T-cell (primary cell): ENCODE data around the gene RERE. TPM values are rescaled to one million over a fixed set of nuclear protein-coding genes. Genes with fewer than 3 reads are reported as not detected.

Source experiments
- ATAC-seq, 4 experiments: fragments of 200-7000 bp in 3 of 4; fragments of 150-1000 bp in 1 of 4; cut with Tn5 transposase; replicated peaks in 1 of 4; 1 replicate in 3 of 4; 2 replicates in 1 of 4; pipeline ENCODE4 v1.10.0; 2021; ENCODE audit warnings: moderate library complexity in 3 of 4, mild to moderate bottlenecking in 2 of 4, moderate number of reproducible peaks in 1 of 4
- CTCF ChIA-PET, 2 donors: fragments of 300-600 bp; sonication (Branson Sonifier 250); formaldehyde crosslinking; loops; one replicate each; lab custom pipeline; 2022; ENCODE audit warnings: antibody characterized with exemption in 2 of 2; lab: Charles Lee
- POLR2A ChIA-PET, 2 donors: fragments of 300-600 bp; sonication (Branson Sonifier 250); formaldehyde crosslinking; loops; one replicate each; lab custom pipeline; 2022; ENCODE audit warnings: antibody characterized with exemption in 2 of 2; lab: Charles Lee
- DNase-seq, 35 experiments: peaks; one replicate each; pipeline versions ENCODE4 v3.0.0 to v3.0.0-alpha.2; 2013 to 2023
- H3K27ac ChIP-seq: one replicate; pipeline ENCODE4 v1.5.1; 2013; ENCODE audit warnings: low read length
- H3K27me3 ChIP-seq, 2 experiments: replicated peaks in 1 of 2; 1 replicate in 1 of 2; 2 replicates in 1 of 2; pipeline versions ENCODE4 v1.6.1 to v1.7.0; 2013; ENCODE audit warnings: low read length in 1 of 2, mixed read lengths in 1 of 2; ENCODE audit not compliant: control insufficient read depth in 2 of 2, insufficient read depth in 2 of 2; ENCODE audit errors: extremely low read depth in 1 of 2
- H3K36me3 ChIP-seq, 2 donors: 1 replicate in 1 of 2; 2 replicates in 1 of 2; pipeline versions ENCODE4 v1.6.1 to v1.7.0; 2013; ENCODE audit warnings: low read length in 1 of 2; ENCODE audit not compliant: control insufficient read depth in 2 of 2, insufficient read depth in 1 of 2; ENCODE audit errors: extremely low read depth in 1 of 2
- H3K4me1 ChIP-seq, 2 experiments: 1 replicate in 1 of 2; 2 replicates in 1 of 2; pipeline versions ENCODE4 v1.6.1 to v1.7.0; 2013; ENCODE audit warnings: low read length in 2 of 2, mixed read lengths in 1 of 2; ENCODE audit not compliant: insufficient read depth in 2 of 2, control insufficient read depth in 1 of 2; ENCODE audit errors: extremely low read depth in 1 of 2
- H3K4me3 ChIP-seq, 2 donors: 1 replicate in 1 of 2; 2 replicates in 1 of 2; pipeline versions ENCODE4 v1.5.1 to v1.7.0; 2013; ENCODE audit warnings: mild to moderate bottlenecking in 2 of 2, low read length in 1 of 2, moderate library complexity in 1 of 2; ENCODE audit not compliant: control insufficient read depth in 1 of 2; ENCODE audit errors: extremely low read depth in 1 of 2
- H3K9me3 ChIP-seq: 2 replicates; pipeline ENCODE4 v1.7.0; 2013
- H3K27ac Mint-ChIP-seq, 2 donors: one replicate each; pipeline ENCODE4 v1.8.0; 2020 to 2021; ENCODE audit warnings: mild to moderate bottlenecking in 2 of 2, mixed read lengths in 2 of 2
- H3K27me3 Mint-ChIP-seq, 2 donors: one replicate each; pipeline ENCODE4 v1.8.0; 2021 to 2022; ENCODE audit warnings: mixed read lengths in 2 of 2
- H3K36me3 Mint-ChIP-seq: one replicate; pipeline ENCODE4 v1.8.0; 2021; ENCODE audit warnings: mixed read lengths
- H3K4me1 Mint-ChIP-seq, 3 donors: one replicate each; pipeline ENCODE4 v1.8.0; 2020 to 2022; ENCODE audit warnings: mixed read lengths in 3 of 3, mild to moderate bottlenecking in 1 of 3
- H3K4me3 Mint-ChIP-seq, 3 donors: one replicate each; pipeline ENCODE4 v1.8.0; 2020 to 2022; ENCODE audit warnings: mild to moderate bottlenecking in 3 of 3, mixed read lengths in 3 of 3, moderate library complexity in 3 of 3
- H3K9me3 Mint-ChIP-seq, 3 donors: one replicate each; pipeline ENCODE4 v1.8.0; 2020 to 2022; ENCODE audit warnings: mixed read lengths in 3 of 3
- WGBS: methylation state at CpG from one replicate; pipeline ENCODE4 v1.1.5; 2013; ENCODE audit warnings: missing lambda C conversion rate; ENCODE audit not compliant: insufficient coverage; 5-methylcytosine and 5-hydroxymethylcytosine counted together
- total RNA-seq, 35 experiments: library from RNA in 6 of 35; stranded (reverse) in 6 of 35; fragments of 120-200 nt in 1 of 35; gene quantifications; one replicate each; pipeline versions ENCODE4 v1.2.1 to v1.2.4 and lab custom pipeline; 2013 to 2026

RERE gene
- total RNA-seq, 5 donors from 2014 or later (not counting 1 experiment from before 2014, with no cell fraction given): 85.1 to 116 (median 103) TPM

DNA sequence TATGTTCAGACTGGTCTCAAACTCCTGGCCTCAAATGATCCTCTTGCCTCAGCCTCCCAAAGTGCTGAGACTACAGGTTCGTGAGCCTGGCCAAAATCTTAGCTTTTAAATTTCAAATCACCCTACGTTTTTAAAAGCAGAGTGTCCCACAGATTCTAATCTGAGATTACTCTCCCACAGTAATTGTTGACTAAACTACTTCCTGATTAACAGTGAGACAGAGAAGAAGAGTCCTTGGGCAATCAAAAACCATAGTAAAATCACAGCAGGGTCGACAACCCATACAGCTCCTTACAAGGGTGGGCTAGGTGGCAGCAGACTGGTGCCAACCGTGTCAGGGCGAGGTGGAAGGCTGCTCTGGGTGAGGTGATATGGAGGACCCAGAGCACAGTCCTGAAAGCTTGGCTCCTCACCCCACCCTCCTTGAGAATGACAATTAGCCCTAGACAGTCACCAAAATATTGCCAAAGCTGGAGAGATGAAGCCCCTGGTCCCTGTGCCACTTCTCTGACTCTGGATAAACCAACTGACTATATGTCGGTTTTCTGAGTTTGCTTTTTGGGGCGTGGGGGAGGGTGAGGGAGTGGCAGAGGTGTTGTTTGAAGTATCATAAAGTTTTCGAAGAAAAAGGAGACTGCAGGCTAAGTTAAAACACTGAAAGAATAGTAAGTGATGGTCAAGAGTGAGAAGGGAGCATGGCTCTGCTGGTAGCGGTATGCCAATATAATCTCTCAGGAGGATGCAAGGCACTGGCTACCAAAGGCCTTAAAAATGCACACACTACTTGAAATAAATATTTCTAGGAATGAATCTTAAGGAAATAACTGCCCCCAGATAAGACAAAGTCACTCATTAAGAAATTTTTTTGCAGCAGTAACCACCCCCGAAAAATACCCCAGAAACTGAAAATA lies 412.7 kb downstream of the RERE start:
- Mint-ChIP-seq H3K4me1 (peaks cover 25 to 57% (median 56%) of the 10 kb centered on the region in 3 donors), H3K36me3 (peaks cover 32% of the 10 kb centered on the region), H3K27ac (peak overlapping the region; percentile 55 to 66), H3K9me3 (no peaks in the 10 kb centered on the region), H3K27me3 (no peaks in the 10 kb centered on the region), H3K4me3 (no peak overlapping the region)
- ATAC-seq: no peak
- CTCF ChIA-PET: interaction anchor here in 1 of 2 donors (0.6 kb wide), 1 partner anchor 121 kb away, joined by 7 read pairs; no protein-coding TSS in a partner anchor
- DNase-seq: no peak
- POLR2A ChIA-PET: no interaction called here
- Histone ChIP-seq H3K36me3 (peaks cover 0 to 38% of the 10 kb centered on the region in 2 donors), H3K4me3 (no peak overlapping the region), H3K9me3 (no peaks in the 10 kb centered on the region), H3K27ac (no peak overlapping the region), H3K27me3 (no peaks in the 10 kb centered on the region), H3K4me1 (peaks cover 23 to 34% of the 10 kb centered on the region in 2 experiments)
- WGBS: 82% methylated on average over 4 of the region's 10 CpGs

DNA sequence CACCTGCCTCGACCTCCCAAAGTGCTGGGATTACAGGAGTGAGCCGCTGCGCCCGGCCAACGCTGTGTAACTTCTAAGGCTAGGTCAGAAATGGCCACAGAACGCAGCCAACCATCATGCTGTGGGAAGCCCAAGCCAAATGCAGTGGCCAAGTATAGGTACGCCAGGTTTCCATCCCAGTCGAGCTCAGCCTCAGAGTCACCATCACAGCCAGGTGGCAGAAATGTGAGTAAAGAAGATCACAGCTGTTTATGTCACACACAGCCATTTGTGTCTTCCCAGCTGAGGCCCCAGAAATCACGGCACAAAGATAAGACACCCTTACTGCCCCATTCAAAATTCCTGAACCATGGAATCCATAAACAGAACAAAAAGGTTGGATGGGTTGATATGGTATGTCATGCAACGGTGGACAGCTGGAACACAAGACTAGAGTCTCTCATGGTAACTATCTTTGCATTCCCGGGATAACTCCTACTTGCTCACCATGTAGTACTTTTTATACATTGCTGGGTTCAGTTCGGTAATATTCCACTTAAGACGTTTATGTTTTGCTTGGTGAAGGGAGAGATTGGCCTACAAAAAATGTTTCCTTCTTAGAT lies 415.2 kb downstream of the RERE start:
- H3K27me3 Mint-ChIP-seq: no peaks in the 10 kb centered on the region
- ATAC-seq (no peak), DNase-seq (no peak)
- H3K27me3 ChIP-seq: no peaks in the 10 kb centered on the region
- H3K27ac ChIP-seq: no peak overlapping the region
- H3K4me1 Mint-ChIP-seq: peaks cover 18 to 55% (median 52%) of the 10 kb centered on the region in 3 donors
- no peak overlapping the region for H3K4me3 Mint-ChIP-seq
- 100% methylated on average over 6 of the region's 13 CpGs for WGBS
- H3K9me3 Mint-ChIP-seq: no peaks in the 10 kb centered on the region
- peaks cover 13 to 16% of the 10 kb centered on the region in 2 experiments for H3K4me1 ChIP-seq
- POLR2A ChIA-PET: interaction anchor here in 1 of 2 donors (0.6 kb wide), 1 partner anchor 8 kb away, joined by 3 read pairs; no protein-coding TSS in a partner anchor
- peaks cover 41% of the 10 kb centered on the region for H3K36me3 Mint-ChIP-seq
- H3K9me3 ChIP-seq: no peaks in the 10 kb centered on the region
- CTCF ChIA-PET: no interaction called here
- peak overlapping the region in 1 of 2 donors; percentile 11 for H3K27ac Mint-ChIP-seq
- peaks cover 0 to 34% of the 10 kb centered on the region in 2 donors for H3K36me3 ChIP-seq
- H3K4me3 ChIP-seq: no peak overlapping the region

DNA sequence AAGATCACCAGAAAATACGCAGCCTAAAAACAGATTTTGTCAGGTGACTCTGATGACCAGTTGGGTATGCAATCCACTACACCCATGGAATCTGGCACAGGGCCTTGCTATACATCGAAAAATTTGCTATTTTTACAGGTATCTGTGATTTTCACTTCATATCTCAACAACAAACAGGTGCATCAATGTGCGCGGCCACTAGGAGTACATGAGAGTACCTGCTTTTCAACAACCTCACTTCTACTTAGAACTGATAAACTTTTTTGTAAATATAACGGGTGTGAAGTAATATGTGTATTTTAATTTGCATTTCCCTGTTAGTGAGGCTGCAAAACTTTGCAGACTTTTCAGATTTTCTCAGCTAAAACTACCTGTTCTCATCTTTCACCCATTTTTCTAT lies 418.8 kb downstream of the RERE start:
- peak overlapping the region; percentile 34 to 74 for H3K27ac Mint-ChIP-seq
- CTCF ChIA-PET: interaction anchor here in 1 of 2 donors (0.6 to 0.7 kb wide), 2 partner anchors 11 kb away, joined by 3 read pairs; no protein-coding TSS in a partner anchor

DNA sequence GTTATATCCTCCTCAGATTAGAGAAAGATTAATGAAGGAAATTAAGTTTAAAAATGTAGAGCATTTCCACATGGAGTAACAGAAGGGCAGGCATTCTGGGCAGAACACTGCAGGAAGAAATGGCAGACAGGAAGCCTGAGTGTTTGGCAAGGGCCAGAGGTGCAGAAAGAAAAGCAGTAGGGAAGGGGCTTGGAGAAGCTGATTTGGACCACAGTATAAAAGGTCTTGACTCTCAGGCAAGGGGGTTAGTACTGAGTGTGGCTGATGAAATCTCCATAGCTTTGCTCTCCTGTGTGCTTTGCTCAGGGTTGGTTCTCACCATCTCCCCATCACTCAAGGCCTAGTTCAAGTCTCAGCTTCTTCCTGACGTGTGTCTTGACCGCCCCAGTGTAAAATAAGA lies 419.4 kb downstream of the RERE start:
- WGBS: no CpG with 5 or more reads among the region's 2 CpGs
- Mint-ChIP-seq H3K27me3 (no peaks in the 10 kb centered on the region), H3K36me3 (peaks cover 29% of the 10 kb centered on the region), H3K4me3 (peak overlapping the region in 1 of 3 donors; percentile 84), H3K27ac (peak overlapping the region; percentile 74 to 79), H3K9me3 (no peaks in the 10 kb centered on the region), H3K4me1 (peaks cover 56 to 68% (median 64%) of the 10 kb centered on the region in 3 donors)
- ATAC-seq: no peak
- CTCF ChIA-PET: interaction anchor here in 1 of 2 donors (0.6 to 0.7 kb wide), 2 partner anchors 11 to 33 kb away, joined by 3 read pairs; no protein-coding TSS in a partner anchor
- DNase-seq: no peak
- Histone ChIP-seq H3K27me3 (no peaks in the 10 kb centered on the region), H3K4me1 (peaks cover 25 to 41% of the 10 kb centered on the region in 2 experiments), H3K27ac (peak overlapping the region; percentile 8), H3K36me3 (peaks cover 0 to 19% of the 10 kb centered on the region in 2 donors), H3K9me3 (no peaks in the 10 kb centered on the region), H3K4me3 (no peak overlapping the region)
- POLR2A ChIA-PET: interaction anchor here in 1 of 2 donors (0.6 to 1.7 kb wide), 2 partner anchors 11 to 86 kb away, joined by 4 read pairs; no protein-coding TSS in a partner anchor

More for the DNA sequence above, 418.8 kb downstream of the RERE start:
- H3K4me1 ChIP-seq: peaks cover 25 to 41% of the 10 kb centered on the region in 2 experiments
- H3K4me1 Mint-ChIP-seq: peaks cover 50 to 63% (median 59%) of the 10 kb centered on the region in 3 donors
- H3K9me3 Mint-ChIP-seq: no peaks in the 10 kb centered on the region
- no peaks in the 10 kb centered on the region for H3K9me3 ChIP-seq
- no peaks in the 10 kb centered on the region for H3K27me3 ChIP-seq
- peaks cover 0 to 17% of the 10 kb centered on the region in 2 donors for H3K36me3 ChIP-seq
- peaks cover 29% of the 10 kb centered on the region for H3K36me3 Mint-ChIP-seq
- H3K4me3 Mint-ChIP-seq: no peak overlapping the region
- peak in 7 of 35 experiments; percentile 18 to 33 (median 28) for DNase-seq
- no peak overlapping the region for H3K27ac ChIP-seq
- POLR2A ChIA-PET: interaction anchor here in 1 of 2 donors (0.6 kb wide), 1 partner anchor 45 kb away, joined by 5 read pairs; no protein-coding TSS in a partner anchor
- H3K4me3 ChIP-seq: no peak overlapping the region
- ATAC-seq: no peak
- no CpG with 5 or more reads among the region's 5 CpGs for WGBS
- no peaks in the 10 kb centered on the region for H3K27me3 Mint-ChIP-seq

- Histone ChIP-seq H3K4me3 (no peak overlapping the region), H3K36me3 (peaks cover 0 to 22% of the 10 kb centered on the region in 2 donors), H3K27me3 (no peaks in the 10 kb centered on the region), H3K9me3 (no peaks in the 10 kb centered on the region), H3K27ac (peak overlapping the region; percentile 8), H3K4me1 (peaks cover 27 to 42% of the 10 kb centered on the region in 2 experiments)
- Mint-ChIP-seq H3K27ac (peak overlapping the region; percentile 74 to 79), H3K4me3 (peak overlapping the region in 2 of 3 donors; percentile 0 to 84), H3K9me3 (no peaks in the 10 kb centered on the region), H3K4me1 (peaks cover 59 to 72% (median 69%) of the 10 kb centered on the region in 3 donors), H3K36me3 (peaks cover 30% of the 10 kb centered on the region), H3K27me3 (no peaks in the 10 kb centered on the region)
- DNase-seq (no peak), ATAC-seq (peak in 2 of 4 experiments; percentile 21 to 36)
- WGBS: 0% methylated on average over 2 of the region's 2 CpGs
- ChIA-PET POLR2A (interaction anchor here in 1 of 2 donors (0.6 to 1.7 kb wide), 2 partner anchors 11 to 86 kb away, joined by 4 read pairs; no protein-coding TSS in a partner anchor), CTCF (interaction anchor here in 1 of 2 donors (0.5 to 1.5 kb wide), 5 partner anchors 10 to 83 kb away, joined by 3 to 7 read pairs (median 4); no protein-coding TSS in a partner anchor)
These were observed 419.9 kb downstream of the RERE start for GRCh38 chr1:8397511-8397910.
